HG02884 (cell line): ENCODE results near the gene RIOK2.
"Not testable (repeated sequence)": the region's sequence is repeated elsewhere in the genome, so short reads cannot be mapped to it uniquely, and the experiment has no call there.

Experiments used
- ATAC-seq: cut with Tn5 transposase; IDR thresholded peaks from one replicate; pipeline ENCODE4 v1.9.1; 2021; ENCODE audit warnings: mild to moderate bottlenecking, moderate library complexity; ENCODE audit not compliant: unreplicated experiment

The RIOK2 gene

DNA sequence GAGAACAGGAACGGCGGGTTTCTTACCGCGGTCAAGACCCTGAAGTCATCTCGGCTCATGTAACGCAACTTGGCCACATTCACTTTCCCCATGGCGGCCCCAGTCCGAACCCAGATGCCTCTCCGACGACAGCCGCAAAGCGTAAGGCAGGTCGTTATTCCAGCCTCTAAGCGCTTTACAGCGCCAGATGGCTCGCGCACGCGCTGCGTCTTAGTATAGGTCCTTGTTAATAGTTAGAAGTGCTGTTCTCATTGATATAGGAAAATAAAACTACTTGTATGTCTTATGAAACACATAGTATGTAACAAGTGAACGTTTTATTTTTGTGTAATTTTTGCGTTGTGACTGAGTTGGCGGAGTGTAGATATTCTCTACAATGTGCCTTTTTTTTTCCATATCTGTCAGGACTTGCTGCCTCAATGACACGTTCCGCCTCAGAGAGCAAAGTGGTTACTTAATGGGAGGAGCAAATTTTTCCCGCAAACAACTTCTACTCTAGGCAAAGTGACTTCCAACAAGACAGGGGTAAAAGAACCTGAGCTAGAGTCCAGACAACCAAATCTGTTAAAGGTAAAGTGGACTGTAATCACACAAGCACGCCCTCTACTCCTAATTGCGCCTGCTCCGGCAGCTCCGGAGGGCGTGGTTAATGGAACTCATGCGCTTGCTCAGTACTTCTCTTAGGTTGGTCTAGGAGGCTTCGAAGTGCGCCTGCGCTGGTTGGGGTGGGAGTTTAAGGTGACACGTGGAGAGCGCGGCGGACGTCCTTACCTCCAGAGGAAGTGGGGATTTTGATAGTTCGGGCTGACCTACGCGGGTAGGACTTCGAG is at the start of gene RIOK2:
TSS of gene RIOK2 (minus strand) at position 148 of the 830 bp plus-strand sequence. CDS start at position 92, 56 bp downstream.
- peak; percentile 86 for ATAC-seq

DNA sequence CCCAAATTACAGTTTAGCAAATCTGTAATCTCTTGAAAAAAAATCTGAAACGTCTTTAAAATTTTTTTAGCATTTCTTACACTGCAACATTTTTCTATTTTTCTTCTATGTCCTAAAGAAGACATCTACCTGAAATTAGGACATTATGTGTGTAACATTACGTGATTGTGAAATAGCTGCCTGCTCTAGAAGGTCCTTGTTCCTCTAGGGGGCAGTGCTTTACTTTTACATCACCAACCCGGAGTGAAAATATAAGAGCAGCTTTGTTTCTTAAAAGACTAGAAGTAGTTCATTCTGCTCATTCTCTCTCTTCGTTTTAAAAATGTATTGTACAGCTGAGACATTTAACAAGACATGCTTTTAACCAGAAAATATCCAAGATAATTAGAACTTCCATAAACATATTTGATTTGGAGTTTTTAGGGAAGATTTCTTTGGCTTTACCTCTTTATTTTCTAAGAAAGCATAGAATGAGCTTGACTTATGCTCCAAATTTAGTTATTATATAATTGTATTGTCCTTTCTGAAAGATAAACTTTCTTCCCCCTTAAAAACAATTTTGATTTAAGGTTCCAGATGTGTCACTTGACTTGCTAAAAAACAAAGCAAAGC is 48.1 kb upstream of the RIOK2 start:
- ATAC-seq = peak; percentile 97

DNA sequence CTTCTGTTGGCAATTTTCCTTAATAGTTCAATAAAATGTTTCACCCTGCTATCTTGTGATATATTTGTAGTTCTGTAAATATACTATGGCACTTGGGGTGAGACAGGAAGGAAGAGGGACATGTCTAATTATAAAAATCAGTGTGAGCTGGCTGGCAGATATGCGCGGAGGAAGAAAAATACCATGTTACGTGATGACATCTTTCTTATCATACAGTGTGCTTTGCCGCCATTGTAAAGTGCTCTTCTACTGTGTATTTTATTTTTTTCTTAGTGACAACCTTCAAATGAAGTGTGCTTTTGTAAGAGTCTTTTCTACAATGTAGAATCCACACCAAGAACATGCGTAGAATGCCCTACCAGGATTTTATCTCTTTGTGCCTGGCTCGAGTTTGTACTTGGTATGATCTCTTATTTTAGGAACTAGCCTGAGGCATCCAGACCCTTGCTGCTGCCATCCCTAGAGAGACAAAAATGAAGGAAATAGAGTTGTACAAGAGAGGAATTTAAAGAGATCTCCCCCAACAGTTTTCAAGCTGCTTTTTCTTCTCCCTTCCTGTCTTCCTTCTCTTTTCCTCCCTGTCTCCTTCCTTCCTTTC is 46.7 kb upstream of the RIOK2 start:
- no peak for ATAC-seq

DNA sequence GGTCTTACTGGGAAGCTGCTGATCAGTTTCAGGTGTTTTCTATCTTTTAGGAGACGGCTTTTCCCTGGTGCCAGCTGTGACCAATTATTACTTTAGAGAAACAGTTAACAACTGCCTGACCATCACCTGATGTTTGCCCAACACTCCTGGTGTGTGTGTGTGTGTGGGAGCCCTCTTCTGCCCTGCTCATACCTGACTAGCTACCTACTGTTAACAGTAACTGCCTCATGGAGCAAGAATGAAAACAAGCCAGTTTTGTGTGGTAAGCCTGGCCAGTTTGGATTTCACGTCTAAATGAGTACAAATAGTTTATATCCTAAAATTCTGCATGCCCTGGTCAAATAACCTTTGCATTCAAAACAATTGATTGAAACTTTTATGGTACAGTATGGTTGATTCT is 46.1 kb upstream of the RIOK2 start:
- no peak for ATAC-seq

DNA sequence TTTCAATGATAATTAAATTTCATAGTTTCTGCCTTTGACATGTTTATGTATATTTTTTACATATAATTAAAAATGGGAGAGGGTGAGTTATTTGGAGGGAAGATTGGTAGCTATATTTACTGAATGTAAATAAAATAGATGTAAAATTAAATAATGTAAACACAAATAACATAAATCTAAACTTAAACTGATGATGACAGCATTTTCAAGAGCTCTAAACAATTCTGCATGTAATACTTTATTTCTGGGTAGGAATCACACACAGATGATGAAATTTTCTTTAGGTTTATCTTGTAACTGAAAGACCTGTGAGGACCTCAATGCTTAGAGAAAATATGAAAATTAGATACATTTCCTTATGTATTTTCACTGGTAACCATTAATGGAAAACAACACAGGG is 42.2 kb upstream of the RIOK2 start:
- no peak for ATAC-seq

DNA sequence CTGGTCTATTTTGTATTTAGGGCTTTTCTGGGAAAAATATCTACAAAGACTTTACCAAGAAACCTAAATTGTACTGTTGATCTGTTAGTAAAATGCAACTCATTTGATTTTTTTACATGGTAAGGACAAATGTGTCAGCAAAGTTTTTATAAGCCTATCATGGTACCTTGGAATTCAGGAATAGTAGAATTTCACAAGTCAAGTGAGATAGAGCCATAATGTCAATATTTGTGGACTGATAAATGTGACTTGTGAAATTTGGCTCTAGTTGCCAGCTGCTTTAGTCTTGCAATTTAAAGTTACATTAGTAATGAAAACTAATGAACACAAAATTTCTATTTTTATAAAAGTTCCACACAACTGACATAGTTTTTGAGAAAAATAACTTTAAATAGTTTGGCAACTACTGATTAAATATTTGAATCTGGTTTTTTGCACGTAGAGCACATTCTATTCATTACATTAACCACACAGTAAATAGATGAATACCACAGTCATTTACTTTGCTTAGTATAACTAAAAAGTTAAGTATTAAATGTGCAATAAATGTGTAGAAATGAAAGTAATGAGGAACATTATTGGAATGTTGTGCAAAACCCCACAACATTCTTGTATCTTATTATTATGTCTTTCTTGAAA is 41.2 kb upstream of the RIOK2 start:
- ATAC-seq = no peak

DNA sequence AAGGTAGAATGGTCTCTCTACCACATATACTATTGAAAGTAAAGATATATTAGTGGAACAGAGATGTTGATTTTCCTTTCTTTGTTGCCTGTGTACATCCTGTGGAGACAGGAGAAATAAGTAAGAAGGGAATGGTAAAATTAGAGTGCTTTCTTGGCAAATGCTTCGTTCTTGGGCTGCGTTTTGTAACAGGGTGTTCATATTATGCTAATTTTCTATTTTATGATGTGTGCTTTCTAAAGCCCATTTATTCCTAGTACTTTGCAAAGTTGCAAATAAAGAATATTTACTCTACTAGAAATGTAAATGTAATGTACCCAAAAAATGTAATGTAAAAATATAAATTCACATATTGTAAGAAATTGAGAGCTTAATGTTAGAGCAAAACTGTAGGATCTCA is 40.5 kb upstream of the RIOK2 start:
- no peak for ATAC-seq

DNA sequence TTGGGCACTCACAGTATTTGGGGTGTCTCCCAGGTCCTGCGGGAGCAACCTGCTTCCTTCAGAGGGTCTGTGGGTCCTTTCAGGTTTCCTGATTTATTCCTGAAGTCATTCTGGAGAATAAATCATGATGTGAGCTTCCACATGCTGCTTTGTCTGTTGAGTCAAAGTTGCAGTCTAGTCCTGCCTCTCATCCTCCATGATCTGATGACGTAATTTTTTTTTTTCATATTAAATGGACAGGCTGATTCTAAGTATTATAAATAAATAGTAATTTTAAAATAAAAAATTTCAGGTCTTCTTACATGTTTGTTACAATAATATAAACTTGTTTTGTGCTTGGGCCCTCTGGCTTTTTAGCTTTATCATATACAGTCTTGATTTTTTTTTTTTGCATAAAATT is 26.3 kb upstream of the RIOK2 start:
- ATAC-seq = no peak

DNA sequence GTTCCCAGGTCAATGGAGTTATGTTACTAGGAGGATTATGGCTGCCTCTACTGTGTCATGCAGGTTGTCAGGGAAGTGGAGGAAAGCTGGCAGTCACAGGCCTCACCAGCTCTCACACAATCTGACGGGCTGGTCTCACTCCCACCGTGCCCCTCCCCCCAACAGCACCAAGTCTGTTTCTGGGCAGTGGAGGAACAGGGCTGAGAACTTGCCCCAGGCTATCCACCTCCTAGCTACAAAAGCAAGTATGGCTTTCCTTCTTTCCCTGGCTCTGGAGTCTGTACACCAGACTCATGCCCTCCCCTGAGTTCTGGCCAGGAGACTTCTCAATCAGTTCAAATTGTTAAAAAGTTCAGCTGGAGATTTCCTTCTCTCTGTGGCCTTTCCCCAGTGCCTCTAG is 25.7 kb upstream of the RIOK2 start:
- ATAC-seq = no peak

DNA sequence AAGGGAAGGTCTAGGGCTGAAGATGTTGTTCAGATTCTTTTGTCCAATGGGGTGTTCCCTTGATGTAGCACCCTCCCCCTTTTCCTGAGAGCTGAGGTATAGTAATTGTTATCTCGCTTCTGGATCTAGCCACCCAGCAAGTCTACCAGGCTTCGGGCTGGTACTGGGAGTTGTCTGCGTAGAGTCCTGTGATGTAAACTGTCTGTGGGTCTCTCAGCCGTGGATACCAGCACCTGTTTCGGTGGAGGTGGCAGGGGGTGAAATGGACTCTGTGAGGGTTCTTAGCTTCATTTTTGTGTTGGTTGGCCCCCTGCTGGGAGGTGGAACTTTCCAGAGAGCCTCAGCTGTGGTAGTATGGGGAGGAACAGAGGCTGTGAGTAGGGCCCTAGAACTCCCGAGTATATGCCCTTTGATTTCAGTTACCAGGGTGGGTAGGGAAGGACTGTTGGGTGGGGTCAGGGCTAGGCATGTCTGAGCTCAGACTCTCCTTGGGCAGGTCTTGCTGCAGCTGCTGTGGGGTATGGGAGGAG is 25.2 kb upstream of the RIOK2 start:
- ATAC-seq = no peak

DNA sequence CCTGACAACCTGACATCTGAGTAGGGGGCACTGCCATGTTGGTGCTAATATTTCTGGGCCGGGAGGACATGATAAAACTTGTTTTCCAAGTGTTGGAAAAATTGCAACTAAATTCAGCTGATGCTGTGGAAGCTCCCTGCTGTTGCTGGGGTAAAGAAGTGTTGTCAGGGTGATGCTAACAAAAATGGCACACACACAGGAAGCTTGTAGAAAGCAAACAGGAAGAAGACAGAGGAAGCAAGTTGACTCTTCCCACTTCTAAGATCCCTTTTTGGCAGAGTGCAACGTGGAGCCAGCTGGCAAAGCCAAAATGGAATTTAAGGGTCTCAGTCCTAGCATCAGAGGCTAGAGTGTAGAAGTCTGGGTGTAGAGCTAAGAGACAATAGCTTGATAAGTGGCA is 11.3 kb upstream of the RIOK2 start:
- no peak for ATAC-seq

DNA sequence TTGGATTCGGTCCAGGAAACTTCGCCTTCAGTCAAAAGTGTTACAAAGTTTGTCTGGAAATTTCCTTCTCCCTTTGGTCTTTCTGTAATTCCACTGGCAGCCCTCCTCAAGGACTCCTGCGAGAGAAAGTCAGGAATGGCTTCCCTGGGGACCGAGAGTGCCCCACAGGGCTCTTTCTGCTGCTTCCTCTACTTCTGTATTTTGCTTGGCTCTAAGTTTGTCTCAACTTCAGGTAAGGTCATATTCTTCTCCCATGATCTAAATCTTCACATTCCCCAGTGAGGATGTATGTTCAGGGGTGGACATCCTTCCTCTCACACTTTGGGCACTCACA is 10.3 kb upstream of the RIOK2 start:
- no peak for ATAC-seq

DNA sequence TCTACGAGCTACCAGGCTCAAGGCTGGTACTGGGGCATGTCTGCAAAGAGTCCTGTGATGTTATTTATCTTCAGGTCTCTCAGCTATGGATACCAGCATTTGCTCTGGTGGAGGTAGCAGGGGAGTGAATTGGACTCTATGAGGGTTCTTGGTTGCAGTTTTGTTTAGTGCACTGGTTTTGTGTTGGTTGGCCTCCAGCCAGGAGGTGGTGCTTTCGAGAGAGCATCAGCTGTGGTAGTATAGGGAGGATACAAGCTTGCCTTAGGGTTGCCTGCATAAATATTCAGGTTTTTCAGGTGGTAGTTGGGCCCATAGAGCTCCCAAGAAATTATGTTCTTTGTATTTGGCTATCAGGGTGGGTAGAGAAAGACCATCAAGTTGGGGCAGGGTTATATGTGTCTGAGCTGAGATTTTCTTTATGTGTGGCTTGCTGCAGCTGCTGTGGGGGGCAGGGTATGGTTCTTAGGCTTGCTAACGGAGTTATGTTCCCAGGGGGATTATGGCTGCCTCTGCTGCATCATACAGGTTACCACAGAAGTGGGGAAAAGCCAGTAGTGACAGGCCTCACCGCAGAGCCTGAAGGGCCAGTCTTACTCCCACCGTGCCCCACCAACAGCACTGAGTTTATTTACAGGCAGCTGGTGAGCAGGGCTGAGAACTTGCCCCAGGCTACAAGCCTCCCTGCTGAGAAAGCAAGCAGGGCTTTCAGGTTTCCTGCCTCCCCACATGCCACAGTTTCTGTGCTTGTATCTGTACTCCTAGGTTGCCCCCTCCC is 9.7 kb upstream of the RIOK2 start:
- no peak for ATAC-seq

DNA sequence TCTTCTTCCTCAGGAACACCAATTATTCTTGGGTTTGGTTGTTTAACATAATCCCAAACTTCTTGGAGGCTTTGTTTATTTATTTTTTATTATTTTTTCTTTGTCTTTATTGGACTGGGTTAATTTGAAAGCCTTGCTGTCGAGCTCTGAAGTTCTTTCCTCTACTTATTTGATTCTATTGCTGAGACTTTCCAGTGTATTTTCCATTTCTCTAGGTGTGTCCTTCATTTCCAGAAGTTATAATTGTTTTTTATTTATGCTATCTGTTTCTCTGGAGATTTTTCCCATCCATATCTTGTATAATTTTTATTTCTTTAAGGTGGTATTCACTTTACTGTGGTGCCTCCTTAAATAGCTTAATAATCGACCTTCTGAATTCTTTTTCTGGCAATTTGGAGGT is 8.8 kb upstream of the RIOK2 start:
- ATAC-seq = no peak

DNA sequence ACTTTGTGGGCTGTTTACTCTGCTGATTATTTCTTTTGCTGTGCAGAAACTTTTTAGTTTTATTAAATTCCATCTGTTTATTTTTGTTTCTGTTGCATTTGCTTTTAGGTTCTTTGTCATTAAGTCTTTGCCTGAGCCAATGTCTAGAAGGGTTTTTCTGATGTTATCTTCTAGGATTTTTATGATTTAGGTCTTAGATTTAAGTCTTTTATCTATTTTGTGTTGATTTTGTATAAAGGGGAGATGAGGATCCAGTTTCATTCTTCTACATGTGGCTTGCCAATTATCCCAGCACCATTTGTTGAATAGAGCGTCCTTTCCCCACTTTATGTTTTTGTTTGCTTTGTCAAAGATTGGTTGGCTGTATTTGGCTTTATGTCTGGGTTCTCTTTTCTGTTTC is 6.5 kb upstream of the RIOK2 start:
- ATAC-seq = not testable (repeated sequence)

DNA sequence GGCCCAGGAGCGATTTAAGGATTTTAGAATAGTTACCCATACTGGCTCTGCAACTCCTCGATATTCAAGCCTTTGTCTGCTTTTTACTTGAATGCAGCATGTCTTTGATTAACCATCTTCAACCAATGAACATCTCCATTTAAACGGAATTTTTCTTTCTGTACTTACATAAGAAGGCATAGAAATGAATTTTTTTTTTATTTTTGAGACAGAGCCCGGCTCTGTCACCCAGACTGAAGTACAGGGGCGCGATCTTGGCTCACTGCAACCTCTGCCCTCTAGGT is 825 bp upstream of the RIOK2 start:
- ATAC-seq = no peak

DNA sequence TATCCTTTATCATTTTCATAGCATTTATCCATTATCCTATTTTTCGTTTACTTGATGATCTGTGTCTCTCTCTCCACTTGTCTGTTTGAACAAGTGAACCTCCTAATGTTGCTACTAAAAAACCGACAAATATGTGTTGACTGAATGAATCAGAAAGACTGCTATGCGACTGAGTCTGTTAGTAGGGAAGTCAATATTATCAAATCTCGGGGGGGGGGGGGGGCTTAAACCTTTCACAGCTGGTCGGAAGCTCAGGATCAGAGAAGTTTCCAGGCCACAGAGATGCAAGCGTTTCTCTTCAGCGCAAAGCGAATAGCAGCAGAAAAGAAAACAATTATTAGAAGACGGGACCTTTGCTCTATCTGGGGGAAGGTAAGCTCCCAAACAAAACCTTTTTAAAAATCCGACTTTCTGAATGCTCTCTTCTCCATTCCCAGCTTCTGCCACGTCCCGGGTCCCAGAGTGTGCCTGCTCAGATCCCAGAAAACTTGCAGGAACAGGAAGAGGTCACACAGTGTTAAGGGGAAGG is 412 bp downstream of the RIOK2 start:
- no peak for ATAC-seq

DNA sequence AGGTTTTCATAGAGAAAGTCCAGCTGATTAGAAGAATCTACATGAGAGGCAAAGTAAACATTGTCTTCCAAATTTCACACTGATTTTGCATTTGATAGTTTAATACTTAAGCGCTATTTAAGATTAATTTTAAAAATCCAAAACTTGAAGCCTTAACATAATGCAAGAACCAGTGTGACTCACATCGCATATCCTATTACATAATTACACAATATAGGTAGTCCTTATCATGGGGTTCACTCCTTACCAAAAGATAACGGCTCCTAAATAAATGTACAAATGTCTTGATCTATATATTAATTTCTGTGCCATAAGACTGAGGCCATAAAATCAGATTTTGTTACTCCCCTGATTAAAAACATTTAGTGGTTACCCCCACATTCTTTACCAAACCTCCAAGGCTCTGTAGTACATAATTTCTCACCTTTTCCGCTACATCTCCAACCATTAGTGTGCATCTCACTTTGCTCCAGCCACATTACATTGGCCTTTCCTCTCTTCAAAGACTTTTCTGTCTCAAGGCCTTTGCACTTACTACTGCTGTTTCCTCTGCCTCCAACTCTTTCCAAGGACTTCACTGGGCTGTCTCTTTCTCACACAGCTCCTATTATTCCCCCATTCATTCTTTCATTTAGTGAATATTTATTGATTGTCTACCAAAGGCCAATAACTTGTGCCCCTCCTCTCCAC is 1.0 kb downstream of the RIOK2 start:
- no peak for ATAC-seq

DNA sequence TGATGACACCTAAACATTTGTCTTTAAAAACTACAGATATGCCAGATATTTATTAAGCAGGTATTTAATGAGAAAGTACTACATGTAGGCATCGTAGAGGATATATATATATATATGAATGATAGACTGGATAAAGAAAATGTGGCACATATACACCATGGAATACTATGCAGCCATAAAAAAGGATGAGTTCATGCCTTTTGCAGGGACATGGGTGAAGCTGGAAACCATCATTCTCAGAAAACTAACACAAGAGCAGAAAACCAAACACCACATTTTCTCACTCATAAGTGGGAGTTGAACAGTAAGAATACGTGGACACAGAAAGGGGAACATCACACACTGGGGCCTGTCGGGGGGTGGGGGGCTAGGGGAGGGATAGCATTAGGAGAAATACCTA is 3.6 kb downstream of the RIOK2 start:
- not testable (repeated sequence) for ATAC-seq

DNA sequence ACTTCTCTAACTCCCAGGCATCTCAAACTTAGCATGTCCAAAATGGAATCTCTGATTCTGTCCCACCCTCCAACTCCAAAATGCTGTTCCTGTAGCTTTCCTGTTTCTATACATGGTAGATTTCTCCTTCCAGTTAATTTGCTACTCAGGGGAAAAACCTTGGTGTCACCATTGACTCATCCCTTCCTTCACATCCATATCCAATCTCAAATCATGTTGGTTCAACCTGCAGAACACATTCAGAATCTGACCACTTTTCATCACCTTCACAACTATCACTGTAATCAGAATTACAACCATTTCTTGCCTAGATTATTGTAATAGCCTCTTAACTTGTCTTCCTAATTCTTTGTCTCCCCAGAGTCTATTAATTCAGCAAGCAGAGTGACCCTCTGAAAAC is 10.8 kb downstream of the RIOK2 start:
- no peak for ATAC-seq
